HS-5 (cell line): ENCODE results near the gene GPR50.
A peak's percentile ranks its signal among the peaks of the same experiment; 100 is the strongest.

Experiments
- DNase-seq: peaks from one replicate; pipeline ENCODE4 v3.0.0-alpha.2; 2012; ENCODE audit warnings: low read depth

GPR50 gene

GRCh38 chrX:151176231-151176750, at the start of gene GPR50:
TSS of gene GPR50 (plus strand) at chrX:151176584. CDS start at chrX:151176722, 138 bp downstream.
- no peak for DNase-seq

GRCh38 chrX:151132531-151132930, 43.9 kb upstream of the GPR50 start:
- no peak for DNase-seq

DNA sequence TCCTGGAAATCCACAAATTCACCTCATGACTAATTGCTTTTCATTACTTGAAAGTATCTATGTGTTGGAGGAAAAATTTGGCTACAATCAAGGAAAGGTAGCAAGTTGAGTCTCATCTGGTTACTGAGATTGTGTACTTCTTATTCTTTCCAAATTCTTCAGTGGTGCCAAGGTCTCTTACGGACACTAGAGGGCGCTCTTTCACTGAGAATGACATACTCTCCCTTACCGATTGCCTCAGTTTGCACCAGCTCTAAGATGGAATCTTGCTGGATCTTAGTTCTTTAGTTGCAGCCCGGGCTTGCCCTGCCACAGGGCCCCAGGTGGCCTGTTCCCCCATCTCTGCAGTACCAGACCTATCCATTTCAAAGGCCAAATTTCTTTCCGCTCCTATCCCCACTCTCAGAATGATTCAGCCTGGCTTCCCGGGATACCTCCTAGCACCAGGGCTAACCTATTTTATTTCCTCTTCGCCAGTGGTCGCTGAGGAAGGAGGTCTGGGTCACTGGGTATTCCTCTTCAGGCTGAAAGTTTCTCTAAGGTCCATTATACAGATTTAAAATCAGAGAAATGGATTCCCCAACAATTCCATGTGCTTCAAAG, 24.6 kb upstream of the GPR50 start:
- DNase-seq: no peak

GRCh38 chrX:151153086-151153485, 23.3 kb upstream of the GPR50 start:
- peak; percentile 28 for DNase-seq

- DNase-seq: no peak
Measured at GRCh38 chrX:151153667-151154066, 22.7 kb upstream of the GPR50 start.

GRCh38 chrX:151155234-151155633, 21.1 kb upstream of the GPR50 start:
- DNase-seq: no peak

GRCh38 chrX:151161690-151162089, 14.7 kb upstream of the GPR50 start:
- DNase-seq: no peak

GRCh38 chrX:151167791-151168345, 8.5 kb upstream of the GPR50 start:
- no peak for DNase-seq

DNA sequence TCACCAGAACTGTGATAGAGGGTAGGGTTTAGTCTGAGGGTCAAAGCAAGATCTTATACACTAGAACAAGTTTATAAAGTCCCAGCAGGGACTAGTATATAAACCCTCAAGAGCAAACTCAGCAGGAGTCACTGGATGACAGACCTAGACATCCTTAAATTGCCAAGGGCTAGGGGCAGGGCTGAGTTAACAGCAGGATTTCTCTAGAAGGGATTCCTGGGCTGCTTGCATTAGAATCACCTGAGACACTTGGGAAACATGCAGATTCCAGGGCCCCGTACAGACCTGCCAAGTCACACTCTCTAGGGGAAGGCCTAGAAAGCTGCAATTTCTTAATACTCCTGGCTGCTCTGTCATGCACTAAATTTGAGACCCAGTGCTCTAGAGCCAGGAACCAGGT, 6.6 kb upstream of the GPR50 start:
- no peak for DNase-seq

- DNase-seq: no peak
Measured at GRCh38 chrX:151174581-151175282, 1.7 kb upstream of the GPR50 start.

DNA sequence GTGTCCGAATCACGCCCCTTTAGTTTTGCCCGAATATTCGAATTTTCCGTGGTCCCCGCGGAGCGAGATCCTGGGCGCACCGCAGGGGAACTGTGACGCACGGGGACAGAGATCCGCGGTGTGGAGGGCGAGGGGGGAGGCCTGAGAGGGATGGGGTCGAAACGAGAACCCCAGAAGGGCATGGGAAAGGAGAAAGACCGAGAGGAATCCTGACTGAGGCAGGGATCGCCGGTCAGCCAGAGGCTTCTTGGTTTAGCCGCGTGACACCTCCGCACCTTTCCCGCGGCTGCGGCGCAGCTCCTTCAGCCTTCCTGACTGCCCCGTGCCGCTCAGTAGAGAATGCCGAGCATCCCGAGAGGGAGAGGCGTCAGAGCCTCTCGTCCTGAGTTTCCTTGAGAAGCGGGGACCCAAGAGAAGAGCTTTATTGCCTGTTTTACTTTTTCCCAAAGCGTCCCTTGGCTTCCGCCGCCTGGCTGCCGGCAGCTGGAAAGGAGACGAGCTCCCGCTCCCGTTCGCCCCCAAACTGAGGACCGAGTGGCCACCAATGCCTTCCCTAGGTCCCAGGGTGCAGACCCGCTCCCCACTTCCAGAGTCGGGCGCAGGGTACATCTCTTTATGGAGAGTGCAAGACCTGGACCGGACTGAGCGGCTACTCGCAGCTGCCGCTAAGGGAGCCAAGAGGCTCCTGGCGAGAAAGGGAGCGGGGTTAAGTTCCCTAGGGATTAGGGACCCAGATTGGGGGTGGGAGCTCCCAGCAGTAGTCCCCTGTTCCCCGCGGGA, 911 bp upstream of the GPR50 start:
- DNase-seq: no peak

- DNase-seq: no peak
Measured at GRCh38 chrX:151177141-151178027, 1.0 kb downstream of the GPR50 start.

GRCh38 chrX:151178746-151179145, 2.4 kb downstream of the GPR50 start:
- DNase-seq: no peak

DNA sequence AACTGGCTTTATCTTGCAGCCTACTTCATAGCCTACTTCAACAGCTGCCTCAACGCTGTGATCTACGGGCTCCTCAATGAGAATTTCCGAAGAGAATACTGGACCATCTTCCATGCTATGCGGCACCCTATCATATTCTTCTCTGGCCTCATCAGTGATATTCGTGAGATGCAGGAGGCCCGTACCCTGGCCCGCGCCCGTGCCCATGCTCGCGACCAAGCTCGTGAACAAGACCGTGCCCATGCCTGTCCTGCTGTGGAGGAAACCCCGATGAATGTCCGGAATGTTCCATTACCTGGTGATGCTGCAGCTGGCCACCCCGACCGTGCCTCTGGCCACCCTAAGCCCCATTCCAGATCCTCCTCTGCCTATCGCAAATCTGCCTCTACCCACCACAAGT, 4.0 kb downstream of the GPR50 start:
- DNase-seq: no peak

GRCh38 chrX:151181088-151181487, 4.7 kb downstream of the GPR50 start:
- DNase-seq: no peak

DNA sequence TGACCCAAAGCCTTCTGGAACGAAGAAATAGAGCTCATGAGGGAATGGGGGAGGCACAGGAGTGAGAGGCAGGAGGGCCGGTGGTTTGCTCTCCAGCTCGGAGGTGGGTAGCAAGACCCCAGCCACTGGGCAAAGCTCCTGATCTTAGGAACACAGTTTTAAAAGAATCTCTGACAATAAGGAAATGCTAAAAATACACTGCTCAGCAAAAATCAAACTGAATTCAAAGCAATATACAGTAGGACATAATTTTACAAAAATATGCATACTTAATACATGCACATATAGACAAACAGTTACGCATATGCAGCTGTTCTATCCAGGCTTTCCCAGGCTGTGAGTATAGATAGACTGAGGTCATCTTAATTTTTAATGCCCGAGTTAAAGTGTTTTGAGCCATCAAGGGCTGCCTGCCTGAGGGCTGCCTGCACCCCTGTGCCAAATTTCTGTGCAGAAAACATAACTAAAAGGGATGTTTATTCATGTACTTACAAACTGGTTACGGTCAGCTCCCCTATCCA, 6.9 kb downstream of the GPR50 start:
- no peak for DNase-seq

DNA sequence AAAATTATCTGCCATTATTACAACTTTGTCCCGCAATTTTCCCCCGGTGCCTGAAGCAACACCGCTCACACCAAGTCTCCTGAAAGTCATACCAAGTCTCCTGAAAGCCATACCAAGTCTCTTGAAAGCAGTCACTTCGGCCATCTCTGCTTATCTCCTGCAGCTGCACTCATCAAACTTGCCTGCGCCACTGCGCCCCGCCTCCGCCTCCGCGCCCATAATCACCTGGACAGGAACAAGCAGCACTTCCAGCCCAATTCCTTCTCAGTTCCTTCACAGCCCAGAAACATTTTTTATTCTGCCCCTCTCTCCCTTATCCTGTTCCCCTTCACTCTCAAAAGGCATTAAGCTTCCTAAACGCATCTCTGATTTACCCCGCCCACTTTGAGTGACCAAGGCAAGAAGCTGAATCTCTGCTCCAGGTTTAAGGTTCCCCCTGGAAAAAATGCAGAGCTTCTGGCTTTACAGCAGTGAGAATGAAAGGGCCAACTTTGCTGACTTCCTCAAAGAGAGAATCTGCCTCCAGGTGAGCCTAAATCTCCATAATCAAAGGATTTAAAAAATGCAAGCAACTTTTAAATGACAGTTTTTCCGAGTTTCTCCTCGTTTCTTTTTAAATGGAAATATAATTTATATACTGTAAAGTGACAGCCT, 7.7 kb downstream of the GPR50 start:
- DNase-seq: no peak

GRCh38 chrX:151184705-151185104, 8.3 kb downstream of the GPR50 start:
- no peak for DNase-seq

GRCh38 chrX:151206871-151207270, 30.5 kb downstream of the GPR50 start:
- DNase-seq: no peak

GRCh38 chrX:151225843-151226242, 49.5 kb downstream of the GPR50 start:
- peak; percentile 32 for DNase-seq

- no peak for DNase-seq
Measured at GRCh38 chrX:151226941-151227340, 50.6 kb downstream of the GPR50 start.
